B cell (primary cell): ENCODE data around the gene TTLL11.

Experiments used
- CTCF ChIP-seq: fragments of 200-600 bp; IDR thresholded peaks from one replicate; pipeline ENCODE4 v1.8.0; 2022; ENCODE audit warnings: antibody characterized with exemption, mild to moderate bottlenecking
- EZH2 ChIP-seq: IDR thresholded peaks from 2 replicates; pipeline ENCODE4 v1.6.1; 2012; ENCODE audit warnings: borderline replicate concordance, low read depth, mild to moderate bottlenecking, moderate library complexity, low read length; ENCODE audit not compliant: insufficient read depth, poor library complexity, severe bottlenecking

GRCh38 chr9:121949364-121949763 lies 143.7 kb downstream of the TTLL11 start:
- TF ChIP-seq CTCF (no peak), EZH2 (no peak)
